Spleen (tissue), 7 donors: Measurements from ENCODE around the gene TLK2.

Experiments used
- CTCF ChIP-seq, 11 experiments: fragments of 200-600 bp in 7 of 11; fragments of 450-650 bp in 4 of 11; sonication (generic) in 4 of 11; IDR thresholded peaks in 8 of 11; conservative IDR thresholded peaks in 3 of 11; 1 replicate in 7 of 11; 2 replicates in 4 of 11; pipeline versions ENCODE4 v1.4.0 to v1.8.0; 2016 to 2021; ENCODE audit warnings: antibody characterized with exemption in 11 of 11, inconsistent platforms in 4 of 11, mild to moderate bottlenecking in 1 of 11
- POLR2A ChIP-seq, 3 donors: fragments of 450-650 bp; IDR thresholded peaks; one replicate each; pipeline ENCODE4 v1.5.1; 2017; ENCODE audit warnings: antibody characterized with exemption in 3 of 3, mild to moderate bottlenecking in 1 of 3
- POLR2AphosphoS5 ChIP-seq, 3 donors: sonication (generic); formaldehyde crosslinking; IDR thresholded peaks; one replicate each; pipeline ENCODE4 v1.5.1; 2017; ENCODE audit warnings: antibody characterized with exemption in 3 of 3
- donor health status: DM: no; HTN: no; CAD: no; lungs with moderate emphysema.
- donor health status: DM: no; HTN: no; CAD: no.
- donor health status: DM: no; HTN: no; CAD: no.

GRCh38 chr17:62653002-62653825 lies 174.6 kb downstream of the TLK2 start:
- no peak for TF ChIP-seq POLR2AphosphoS5 (IDR thresholded peaks at IDR 0.05)
- no peak for TF ChIP-seq CTCF (IDR thresholded peaks at IDR 0.05 in 8 of 11, conservative IDR thresholded peaks at IDR 0.05 in 3 of 11)
- TF ChIP-seq POLR2A (IDR thresholded peaks at IDR 0.05): no peak
